Body of pancreas (tissue), 4 donors: ENCODE data around the gene GALNT14. TPM values are rescaled to one million over a fixed set of nuclear protein-coding genes. Genes with fewer than 3 reads are reported as not detected.

Experiments used
- ATAC-seq: fragments of 150-250 bp; one replicate; pipeline ENCODE4 v1.9.1; 2016
- DNase-seq, 4 donors: peaks; one replicate each; pipeline ENCODE4 v3.0.0-alpha.2; 2019
- H3K27ac ChIP-seq, 4 donors: fragments of 200-600 bp; sonication (generic); 1 replicate in 3 of 4; 2 replicates in 1 of 4; pipeline versions ENCODE4 v1.5.1 to v1.6.1; 2016 to 2019; ENCODE audit warnings: mild to moderate bottlenecking in 1 of 4, mixed read lengths in 1 of 4, moderate library complexity in 1 of 4
- H3K27me3 ChIP-seq, 2 donors: fragments of 200-600 bp; sonication (generic); one replicate each; pipeline ENCODE4 v1.6.0; 2016; ENCODE audit warnings: mild to moderate bottlenecking in 1 of 2
- H3K36me3 ChIP-seq, 2 donors: fragments of 200-600 bp; sonication (generic); replicated peaks in 1 of 2; 2 replicates each; pipeline ENCODE4 v1.5.1; 2016; ENCODE audit warnings: low read depth in 2 of 2; ENCODE audit not compliant: insufficient read depth in 1 of 2
- H3K4me1 ChIP-seq: fragments of 200-600 bp; sonication (generic); one replicate; pipeline ENCODE4 v1.6.0; 2016
- H3K4me3 ChIP-seq, 2 donors: fragments of 200-600 bp; sonication (generic); 1 replicate in 1 of 2; 2 replicates in 1 of 2; pipeline ENCODE4 v1.5.1; 2016 to 2019
- H3K9me3 ChIP-seq, 3 donors: fragments of 200-600 bp; sonication (generic); 1 replicate in 2 of 3; 2 replicates in 1 of 3; pipeline ENCODE4 v1.5.1; 2016
- POLR2A ChIP-seq, 3 donors: fragments of 450-650 bp; IDR thresholded peaks; one replicate each; pipeline ENCODE4 v1.6.1; 2016; ENCODE audit warnings: antibody characterized with exemption in 3 of 3, mild to moderate bottlenecking in 2 of 3
- WGBS, 2 donors: methylation state at CpG; one replicate each; pipeline ENCODE4 v1.1.5; 2017; 5-methylcytosine and 5-hydroxymethylcytosine counted together
- intact Hi-C: fragments of 100-400 bp; cut with DNase I; formaldehyde crosslinking; loops from one replicate; pipeline ENCODE4 v1.15.1; 2023
- total RNA-seq, 2 donors: library from RNA; depleted of rRNA; stranded (reverse); fragments of >200 nt; gene quantifications; one replicate each; pipeline ENCODE4 v1.1.0, GENCODE V29; 2016
- TF ChIP-seq, protein P1 (sequence below), 7 experiments: fragments of 450-650 bp in 4 of 7; fragments of 200-600 bp in 3 of 7; sonication (generic) in 3 of 7; IDR thresholded peaks; one replicate each; pipeline ENCODE4 v1.5.1; 2016 to 2019; ENCODE audit warnings: antibody characterized with exemption in 7 of 7

GALNT14 gene
- total RNA-seq, 2 donors from 2014 or later, result 2.6 to 6.7 TPM

DNA sequence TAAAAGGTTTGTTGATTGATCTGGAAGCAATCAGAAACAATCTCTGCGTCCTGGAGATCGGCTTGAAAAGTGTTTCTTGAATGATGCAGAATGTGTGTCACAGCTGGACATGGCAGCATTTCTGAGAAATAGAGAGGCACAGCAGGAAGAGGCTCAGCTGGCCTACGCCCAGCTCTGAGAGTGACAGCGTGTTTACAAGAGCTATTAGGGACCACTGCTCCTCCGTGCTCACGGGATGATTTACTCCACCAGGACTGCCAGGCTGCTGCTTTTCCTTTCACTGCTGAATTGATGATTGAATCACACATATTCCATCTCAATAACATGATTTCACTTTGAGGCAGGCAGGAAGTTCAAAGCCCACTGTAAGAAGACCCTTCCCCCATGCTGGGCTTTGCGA lies 62.8 kb downstream of the GALNT14 start:
- Histone ChIP-seq H3K27ac (no peak overlapping the region), H3K27me3 (no peaks in the 10 kb centered on the region), H3K4me1 (no peaks in the 10 kb centered on the region), H3K9me3 (no peaks in the 10 kb centered on the region), H3K4me3 (no peak overlapping the region), H3K36me3 (no peaks in the 10 kb centered on the region)
- intact Hi-C loops, result no loop called here
- whole genome bisulfite sequencing, 2 donors, result 43 to 58% methylated on average over 7 of the region's 7 CpGs
- no peak for TF ChIP-seq POLR2A (IDR thresholded peaks at IDR 0.05)
- TF ChIP-seq, protein P1, sequence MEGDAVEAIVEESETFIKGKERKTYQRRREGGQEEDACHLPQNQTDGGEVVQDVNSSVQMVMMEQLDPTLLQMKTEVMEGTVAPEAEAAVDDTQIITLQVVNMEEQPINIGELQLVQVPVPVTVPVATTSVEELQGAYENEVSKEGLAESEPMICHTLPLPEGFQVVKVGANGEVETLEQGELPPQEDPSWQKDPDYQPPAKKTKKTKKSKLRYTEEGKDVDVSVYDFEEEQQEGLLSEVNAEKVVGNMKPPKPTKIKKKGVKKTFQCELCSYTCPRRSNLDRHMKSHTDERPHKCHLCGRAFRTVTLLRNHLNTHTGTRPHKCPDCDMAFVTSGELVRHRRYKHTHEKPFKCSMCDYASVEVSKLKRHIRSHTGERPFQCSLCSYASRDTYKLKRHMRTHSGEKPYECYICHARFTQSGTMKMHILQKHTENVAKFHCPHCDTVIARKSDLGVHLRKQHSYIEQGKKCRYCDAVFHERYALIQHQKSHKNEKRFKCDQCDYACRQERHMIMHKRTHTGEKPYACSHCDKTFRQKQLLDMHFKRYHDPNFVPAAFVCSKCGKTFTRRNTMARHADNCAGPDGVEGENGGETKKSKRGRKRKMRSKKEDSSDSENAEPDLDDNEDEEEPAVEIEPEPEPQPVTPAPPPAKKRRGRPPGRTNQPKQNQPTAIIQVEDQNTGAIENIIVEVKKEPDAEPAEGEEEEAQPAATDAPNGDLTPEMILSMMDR (IDR thresholded peaks at IDR 0.05), result no peak
- peak in 1 of 4 donors; percentile 20 for DNase-seq
- ATAC-seq, result no peak

DNA sequence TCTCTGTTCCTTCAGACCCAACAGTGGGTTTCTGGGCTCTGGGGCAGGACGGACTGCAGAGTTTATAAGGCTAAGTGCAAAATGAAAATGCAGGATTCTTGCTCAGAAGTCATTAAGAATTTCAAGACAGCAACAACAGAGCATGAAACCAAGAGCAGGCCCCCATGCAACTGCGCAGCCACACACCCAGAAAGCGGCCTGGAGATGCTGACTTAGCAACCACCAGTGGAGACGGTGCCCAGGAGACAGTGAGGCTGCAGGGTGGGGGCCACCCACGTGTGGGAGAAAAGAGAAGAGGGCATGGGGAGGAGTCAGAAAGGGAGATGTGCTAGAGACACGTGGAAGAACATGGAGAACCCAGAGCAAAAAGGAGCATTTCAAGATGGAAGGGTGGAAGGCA lies 66.5 kb downstream of the GALNT14 start:
- ATAC-seq (no peak), DNase-seq (no peak)
- no peak overlapping the region for H3K4me3 ChIP-seq
- H3K36me3 ChIP-seq, result no peaks in the 10 kb centered on the region
- H3K4me1 ChIP-seq, result no peaks in the 10 kb centered on the region
- H3K27ac ChIP-seq, result no peak overlapping the region
- H3K27me3 ChIP-seq, result no peaks in the 10 kb centered on the region
- H3K9me3 ChIP-seq, result no peaks in the 10 kb centered on the region
- intact Hi-C loops, result no loop called here
- TF ChIP-seq, protein P1 (IDR thresholded peaks at IDR 0.05), result no peak
- no peak for TF ChIP-seq POLR2A (IDR thresholded peaks at IDR 0.05)
- WGBS, 2 donors, result 64 to 69% methylated on average over 6 of the region's 6 CpGs

DNA sequence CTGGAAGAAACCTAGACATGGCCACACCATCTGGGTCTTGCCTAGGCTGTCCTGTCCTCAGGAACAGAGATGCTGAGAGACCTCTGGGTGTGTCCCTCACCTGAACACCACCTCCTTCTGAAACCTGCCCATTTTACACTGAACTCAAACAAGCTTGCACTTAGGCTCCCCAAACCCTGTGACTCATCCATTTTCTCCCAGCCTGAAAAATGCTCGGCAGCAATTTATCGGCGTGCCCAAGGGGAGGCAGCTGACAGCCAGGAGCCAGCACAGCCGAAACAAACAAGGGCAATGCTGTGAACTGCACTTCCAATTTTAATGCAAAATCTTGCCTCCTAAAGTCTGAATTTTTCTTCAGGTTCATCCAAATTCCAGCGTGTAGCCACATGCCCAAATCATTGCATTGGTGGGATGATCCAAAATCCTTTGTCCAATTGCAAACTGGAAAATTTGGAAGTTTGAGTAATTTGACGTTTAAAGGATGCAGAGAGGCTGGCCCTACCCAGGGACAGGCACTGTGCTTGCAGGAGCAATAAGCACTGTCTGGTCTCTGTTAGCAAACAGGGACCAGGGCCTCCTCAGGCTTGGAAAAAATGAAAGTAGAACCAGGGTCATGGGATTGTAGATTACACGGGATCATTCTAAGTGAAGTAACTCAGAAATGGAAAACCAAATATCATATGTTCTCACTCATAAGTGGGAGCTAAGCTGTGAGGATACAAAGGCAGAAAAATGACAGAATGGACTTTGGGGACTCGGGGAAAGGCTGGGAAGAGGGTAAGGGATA lies 67.7 kb downstream of the GALNT14 start:
- Histone ChIP-seq H3K27me3 (no peaks in the 10 kb centered on the region), H3K9me3 (no peaks in the 10 kb centered on the region), H3K4me1 (no peaks in the 10 kb centered on the region), H3K4me3 (no peak overlapping the region), H3K36me3 (no peaks in the 10 kb centered on the region), H3K27ac (no peak overlapping the region)
- ATAC-seq (no peak), DNase-seq (no peak)
- TF ChIP-seq POLR2A (IDR thresholded peaks at IDR 0.05), result no peak
- TF ChIP-seq, protein P1 (IDR thresholded peaks at IDR 0.05), result no peak
- intact Hi-C loops, result no loop called here
- 61 to 73% methylated on average over 8 of the region's 8 CpGs for WGBS, 2 donors

DNA sequence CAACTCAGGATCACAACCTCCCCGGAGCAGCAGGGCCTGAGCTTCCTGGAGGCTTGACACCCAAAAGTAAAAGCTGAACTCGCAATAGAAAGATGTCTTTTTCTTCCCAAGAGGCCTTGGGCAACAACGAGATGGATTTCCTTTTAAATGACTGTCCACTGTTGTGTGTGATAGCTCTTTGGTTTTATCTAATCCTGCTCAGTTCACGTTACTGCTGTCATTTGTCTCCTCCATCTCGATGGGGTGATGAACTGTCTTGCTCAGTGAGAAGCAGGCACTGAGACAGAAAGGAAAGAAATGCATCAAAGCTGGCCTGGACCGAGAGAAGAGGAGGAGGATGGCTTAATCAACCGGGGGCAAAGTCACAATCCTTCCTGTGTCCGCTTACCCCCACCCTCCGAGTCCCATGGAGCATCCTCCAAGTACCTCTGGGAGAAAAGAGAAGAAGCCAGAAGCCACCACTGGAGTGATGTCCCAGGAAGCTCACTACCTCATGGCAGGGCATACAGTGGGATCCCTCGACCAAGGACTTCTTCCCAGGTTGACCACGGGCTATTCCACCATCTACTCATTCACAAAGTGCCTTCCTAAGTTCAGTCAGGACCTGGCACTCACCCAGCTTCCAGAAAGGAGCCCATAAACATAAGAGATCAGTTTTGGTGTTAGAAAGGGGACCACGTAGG lies 68.5 kb downstream of the GALNT14 start:
- Histone ChIP-seq H3K4me3 (no peak overlapping the region), H3K36me3 (no peaks in the 10 kb centered on the region), H3K4me1 (no peaks in the 10 kb centered on the region), H3K27me3 (no peaks in the 10 kb centered on the region), H3K27ac (no peak overlapping the region), H3K9me3 (no peaks in the 10 kb centered on the region)
- intact Hi-C loops, result no loop called here
- DNase-seq (no peak), ATAC-seq (no peak)
- TF ChIP-seq, protein P1 (IDR thresholded peaks at IDR 0.05), result no peak
- TF ChIP-seq POLR2A (IDR thresholded peaks at IDR 0.05), result no peak
- 60 to 67% methylated on average over 12 of the region's 12 CpGs for WGBS, 2 donors
